ENCODE results near the gene FTMT.

DNA sequence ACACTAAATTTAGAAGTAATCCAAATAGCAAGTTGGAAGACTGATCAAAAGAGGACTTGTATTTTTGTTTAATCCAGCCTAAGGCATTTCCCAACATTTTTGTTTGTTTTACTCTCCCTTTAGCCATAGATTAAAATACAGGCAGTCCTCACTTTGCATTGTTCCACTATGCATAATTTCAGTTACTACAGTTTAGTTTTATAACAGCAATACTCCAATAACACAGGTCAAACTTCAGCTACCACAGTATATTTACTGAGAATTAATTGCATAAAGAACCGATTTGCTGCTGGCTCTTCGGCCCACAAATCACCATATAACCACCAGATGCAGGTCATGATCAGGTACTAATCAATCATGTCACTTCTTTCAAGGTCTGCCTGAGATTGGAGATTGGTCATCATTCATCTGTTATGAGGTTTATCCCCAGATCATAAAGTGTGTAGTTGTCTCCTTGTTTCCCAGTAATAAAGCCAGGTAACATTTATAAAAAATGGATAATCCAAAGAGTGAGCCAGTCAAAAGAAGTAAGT lies 12.1 kb downstream of the FTMT start:
- no peak for TF ChIP-seq CTCF (conservative IDR thresholded peaks at IDR 0.05; ENCODE audit: low read depth, low read length)
- no peak for TF ChIP-seq EZH2 (IDR thresholded peaks at IDR 0.05; ENCODE audit: borderline replicate concordance, low read depth, low read length, poor library complexity, severe bottlenecking)

All from A673 (cell line).